Right lobe of liver (tissue), 6 donors: ENCODE data around the gene SRP68. TPM values are rescaled to one million over a fixed set of nuclear protein-coding genes. Genes with fewer than 3 reads are reported as not detected.
"Not testable (repeated sequence)": the region's sequence is repeated elsewhere in the genome, so short reads cannot be mapped to it uniquely, and the experiment has no call there.

ENCODE experiments used
- ATAC-seq, 4 donors: fragments of 200-7000 bp; cut with Tn5 transposase; one replicate each; pipeline ENCODE4 v1.9.1; 2020; ENCODE audit warnings: mild to moderate bottlenecking in 4 of 4, moderate library complexity in 4 of 4
- DNase-seq, 3 donors: peaks; one replicate each; pipeline ENCODE4 v3.0.0-alpha.2; 2020
- H3K27ac ChIP-seq, 3 donors: fragments of 200-600 bp; one replicate each; pipeline ENCODE4 v1.8.0; 2022
- H3K27me3 ChIP-seq, 2 donors: fragments of 200-600 bp; one replicate each; pipeline ENCODE4 v1.8.0; 2022
- H3K36me3 ChIP-seq, 4 donors: fragments of 200-600 bp; sonication (generic) in 1 of 4; one replicate each; pipeline versions ENCODE4 v1.5.1 to v1.8.0; 2017 to 2022; ENCODE audit warnings: control low read depth in 1 of 4
- H3K4me1 ChIP-seq, 4 donors: fragments of 200-600 bp; sonication (generic) in 1 of 4; one replicate each; pipeline versions ENCODE4 v1.5.1 to v1.8.0; 2017 to 2022; ENCODE audit warnings: control low read depth in 1 of 4
- H3K4me3 ChIP-seq, 3 donors: fragments of 200-600 bp; one replicate each; pipeline ENCODE4 v1.8.0; 2022
- H3K9me3 ChIP-seq, 4 donors: fragments of 200-600 bp; sonication (generic) in 1 of 4; one replicate each; pipeline versions ENCODE4 v1.5.1 to v1.8.0; 2017 to 2022; ENCODE audit warnings: control low read depth in 1 of 4
- CTCF ChIP-seq, 4 donors: fragments of 200-600 bp in 3 of 4; fragments of 450-650 bp in 1 of 4; IDR thresholded peaks; one replicate each; pipeline versions ENCODE4 v1.5.1 to v1.8.0; 2016 to 2022; ENCODE audit warnings: antibody characterized with exemption in 4 of 4, mild to moderate bottlenecking in 2 of 4
- POLR2A ChIP-seq: fragments of 450-650 bp; IDR thresholded peaks from one replicate; pipeline ENCODE4 v1.6.1; 2017; ENCODE audit warnings: antibody characterized with exemption, mild to moderate bottlenecking
- WGBS: methylation state at CpG from one replicate; pipeline ENCODE4 v1.1.6; 2018; ENCODE audit warnings: low coverage, low lambda C conversion rate; ENCODE audit not compliant: insufficient coverage; ENCODE audit errors: missing lambda C conversion rate; 5-methylcytosine and 5-hydroxymethylcytosine counted together
- intact Hi-C, 2 donors: fragments of 100-400 bp; cut with DNase I; formaldehyde crosslinking; loops; one replicate each; pipeline versions ENCODE4 v1.11.2 to v1.14.1; 2022
- total RNA-seq, 6 experiments: library from RNA; depleted of rRNA in 2 of 6; stranded (reverse); fragments of >200 nt in 2 of 6; fragmentation: NEBNext Ultra II Directional in 3 of 6; extraction: Animal tissue kit (Norgen Biotek cat#: 25700) in 3 of 6; gene quantifications; one replicate each; pipeline versions ENCODE4 v1.1.0 to v1.2.4, GENCODE V29; 2016 to 2023
- donor health status: DM: no; HTN: yes; CAD: no.
- donor health status: DM: no; HTN: no; CAD: no.
- donor health status: DM: no; HTN: no; CAD: no.
- donor health status: DM: no; HTN: yes; CAD: no.
- donor health status: DM: no; HTN: yes; CAD: no.

The SRP68 gene
- total RNA-seq, 6 experiments from 2014 or later: 31.0 to 37.0 (median 35.1) TPM

- H3K9me3 ChIP-seq: no peaks in the 10 kb centered on the region
- TF ChIP-seq CTCF (IDR thresholded peaks at IDR 0.05) (no peak), POLR2A (no peak)
- H3K36me3 ChIP-seq: peaks cover 0 to 15% (median 2%) of the 10 kb centered on the region in 4 donors
- no peak overlapping the region for H3K27ac ChIP-seq
- DNase-seq (peak in 1 of 3 donors; percentile 46), ATAC-seq (peak in 1 of 4 donors; percentile 13)
- no peak overlapping the region for H3K4me3 ChIP-seq
- 0% methylated on average over 7 of the region's 23 CpGs for WGBS
- no peaks in the 10 kb centered on the region for H3K4me1 ChIP-seq
- intact Hi-C loops: no loop called here
- peaks cover 3 to 15% of the 10 kb centered on the region in 2 donors for H3K27me3 ChIP-seq
Measured at GRCh38 chr17:76079956-76080767, 7.8 kb upstream of the SRP68 start.

DNA sequence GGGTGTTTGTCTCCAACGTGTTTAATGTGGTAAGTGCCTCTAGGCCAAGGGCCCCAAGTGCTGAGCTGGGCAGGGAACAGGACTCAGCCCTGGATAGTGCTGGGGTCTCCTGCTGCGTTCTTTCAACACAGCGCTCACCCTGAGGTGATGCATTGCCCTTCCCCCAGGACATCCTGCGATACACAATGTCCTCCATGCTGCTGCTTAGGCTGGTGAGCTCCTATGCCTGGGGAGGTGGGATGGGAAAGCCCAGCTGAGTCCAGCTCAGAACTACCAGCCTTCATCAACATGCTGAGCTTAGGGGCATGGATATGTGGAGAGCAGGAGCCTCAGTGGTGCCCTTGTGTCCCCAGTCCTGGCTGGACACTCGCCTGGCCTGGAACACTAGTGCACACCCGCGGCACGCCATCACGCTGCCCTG lies 7.2 kb upstream of the SRP68 start:
- peaks cover 0 to 9% (median 0%) of the 10 kb centered on the region in 4 donors for H3K36me3 ChIP-seq
- peaks cover 9 to 21% of the 10 kb centered on the region in 2 donors for H3K27me3 ChIP-seq
- no peak overlapping the region for H3K27ac ChIP-seq
- intact Hi-C loops: no loop called here
- no peak overlapping the region for H3K4me3 ChIP-seq
- DNase-seq: no peak
- no peaks in the 10 kb centered on the region for H3K4me1 ChIP-seq
- 20% methylated on average over 1 of the region's 9 CpGs for WGBS
- H3K9me3 ChIP-seq: no peaks in the 10 kb centered on the region
- peak in 1 of 4 donors; percentile 4 for ATAC-seq
- no peak for TF ChIP-seq POLR2A
- no peak for TF ChIP-seq CTCF (IDR thresholded peaks at IDR 0.05)

DNA sequence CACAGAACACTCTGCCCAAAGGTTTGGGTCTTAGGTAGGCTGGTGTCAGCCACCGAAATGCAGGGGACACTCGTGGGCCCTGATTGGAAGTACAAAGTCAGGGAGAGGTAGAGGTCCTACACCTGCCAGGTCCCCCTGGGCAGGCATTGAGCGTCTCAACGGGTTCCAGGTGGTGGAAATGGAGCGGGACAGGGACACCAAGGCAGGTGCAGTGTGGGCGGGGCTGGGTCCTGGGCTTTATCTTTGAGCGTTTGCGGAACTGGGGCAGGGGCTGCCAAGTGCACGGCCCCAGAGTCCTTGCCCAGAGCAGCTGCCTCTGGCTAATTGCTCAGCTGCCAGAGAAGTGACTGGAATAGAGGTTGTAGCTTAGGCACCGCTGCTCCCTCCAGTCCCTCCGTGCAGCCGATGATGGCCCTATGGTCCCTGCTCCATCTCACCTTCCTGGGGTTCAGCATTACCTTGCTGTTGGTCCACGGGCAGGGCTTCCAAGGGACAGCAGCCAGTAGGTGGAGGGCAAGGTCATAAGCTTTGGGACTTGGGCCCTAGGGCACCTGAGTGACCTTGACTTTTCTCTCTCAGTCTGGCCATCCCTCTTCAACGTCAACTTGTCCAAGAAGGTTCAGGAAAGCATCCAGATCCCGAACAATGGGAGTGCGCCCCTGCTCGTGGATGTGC lies 6.7 kb upstream of the SRP68 start, which contains the start of gene ZACN:
Gene ZACN (plus strand): TSS at position 323 of the 675 bp plus-strand sequence. CDS start 83 bp downstream, at position 406.
- intact Hi-C loops: no loop called here
- Histone ChIP-seq H3K4me3 (no peak within 1 kb of the TSS), H3K36me3 (peaks cover 0 to 4% (median 0%) of the 10 kb centered on the region in 4 donors), H3K27ac (no peak within 1 kb of the TSS), H3K27me3 (peaks cover 15 to 25% of the 10 kb centered on the region in 2 donors), H3K9me3 (no peaks in the 10 kb centered on the region), H3K4me1 (no peaks in the 10 kb centered on the region)
- ATAC-seq: no peak
- no peak for DNase-seq
- 55% methylated on average over 8 of the region's 17 CpGs for WGBS
- TF ChIP-seq CTCF (IDR thresholded peaks at IDR 0.05) (no peak), POLR2A (no peak)

GRCh38 chr17:76078370-76078769 lies 6.1 kb upstream of the SRP68 start:
- intact Hi-C loops, H3K27ac ChIP-seq, H3K36me3 ChIP-seq, DNase-seq, ATAC-seq, H3K4me1 ChIP-seq, H3K9me3 ChIP-seq, H3K4me3 ChIP-seq: not testable (repeated sequence)
- H3K27me3 ChIP-seq: peaks cover 20 to 25% of the 10 kb centered on the region in 2 donors
- 50% methylated on average over 4 of the region's 5 CpGs for WGBS

- H3K27me3 ChIP-seq: peaks cover 20 to 25% of the 10 kb centered on the region in 2 donors
- ATAC-seq: no peak
- 21% methylated on average over 7 of the region's 12 CpGs for WGBS
- H3K27ac ChIP-seq: no peak overlapping the region
- TF ChIP-seq POLR2A: no peak
- no peak for TF ChIP-seq CTCF (IDR thresholded peaks at IDR 0.05)
- H3K4me1 ChIP-seq: no peaks in the 10 kb centered on the region
- H3K9me3 ChIP-seq: no peaks in the 10 kb centered on the region
- H3K4me3 ChIP-seq: no peak overlapping the region
- DNase-seq: no peak
- intact Hi-C loops: no loop called here
- H3K36me3 ChIP-seq: no peaks in the 10 kb centered on the region
Measured at GRCh38 chr17:76077584-76078110, 5.3 kb upstream of the SRP68 start.
